NCI-H2081 treated with DMSO at 0.1 percent for 48 hours (cell line): ENCODE measurements around the gene CEP83.

Experiments
- DNase-seq: peaks from one replicate; lab custom pipeline; 2025; lab: John Stamatoyannopoulos, UW

Gene CEP83

DNA sequence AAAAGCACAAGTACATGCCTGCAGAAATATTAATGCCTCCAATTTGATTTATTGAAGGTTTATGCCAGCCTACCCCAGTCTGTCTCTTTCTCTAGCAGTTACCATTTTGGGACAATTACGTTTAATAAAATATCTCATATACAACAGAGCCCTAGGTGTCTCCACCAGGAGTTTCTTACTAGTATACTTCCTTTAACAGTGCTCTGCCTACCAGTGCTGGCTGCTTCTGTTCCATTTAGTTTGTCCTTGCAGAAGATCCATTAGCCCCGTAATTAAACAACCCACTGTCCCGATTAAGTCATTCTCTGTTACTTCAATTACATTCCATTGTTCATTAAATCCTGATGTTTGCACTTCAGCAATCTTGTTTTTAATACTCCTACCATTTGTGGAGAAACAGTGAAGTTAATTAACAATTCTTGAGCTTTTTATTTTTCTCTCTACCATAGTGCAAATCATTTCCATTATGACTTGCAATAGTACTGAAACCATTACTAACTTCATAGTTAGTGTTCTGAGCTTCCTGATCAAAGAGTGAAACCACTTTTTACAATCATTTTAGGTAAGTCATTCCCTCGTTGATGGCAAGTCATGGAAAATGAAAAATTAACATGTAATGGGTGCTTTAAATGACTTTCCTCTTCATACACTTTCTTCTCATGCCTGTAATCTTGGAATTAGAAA, 190.2 kb downstream of the CEP83 start:
- no peak for DNase-seq

DNA sequence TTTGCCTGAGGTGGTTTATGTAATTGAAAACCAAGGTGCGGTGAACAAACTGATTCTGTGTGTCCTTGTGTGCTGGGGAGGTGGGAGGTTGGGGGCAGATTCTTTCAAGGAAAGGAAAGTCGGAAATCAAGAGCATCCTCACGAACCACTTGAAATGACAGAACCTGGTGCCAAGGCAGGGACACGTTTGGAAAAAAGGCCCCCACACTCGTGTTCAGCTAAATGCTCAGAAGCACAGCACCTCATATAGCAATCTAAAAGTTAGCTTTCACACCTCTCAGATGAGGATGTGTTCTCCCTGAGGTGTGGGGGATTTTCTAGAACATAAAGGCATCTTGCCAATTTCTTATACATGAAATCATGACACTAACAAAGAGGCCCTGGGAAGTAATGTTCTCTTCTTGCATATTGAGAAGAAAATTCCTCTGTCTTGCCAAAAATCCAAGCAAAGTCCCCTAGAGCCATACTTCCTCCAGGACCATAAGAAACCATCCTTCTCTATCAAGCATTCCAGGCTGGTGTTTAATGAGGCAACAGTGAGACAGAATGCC, 191.7 kb downstream of the CEP83 start:
- DNase-seq = no peak

DNA sequence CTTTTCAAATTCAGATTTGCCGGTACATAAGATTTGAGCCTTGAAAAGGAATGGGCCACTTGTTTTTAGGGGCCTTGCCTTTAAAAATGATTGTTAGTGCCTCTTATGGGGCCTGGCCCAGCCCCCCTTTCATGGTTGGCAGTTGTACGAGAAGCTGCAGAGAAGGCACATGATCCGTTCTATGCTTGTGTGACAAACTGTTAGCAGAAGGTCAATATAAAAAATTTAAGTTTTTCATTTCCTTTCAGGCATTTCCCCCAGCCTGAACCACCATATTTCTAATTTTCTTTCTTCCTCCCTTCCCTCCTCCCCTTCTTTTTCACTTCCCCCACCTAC, 192.2 kb downstream of the CEP83 start:
- no peak for DNase-seq

DNA sequence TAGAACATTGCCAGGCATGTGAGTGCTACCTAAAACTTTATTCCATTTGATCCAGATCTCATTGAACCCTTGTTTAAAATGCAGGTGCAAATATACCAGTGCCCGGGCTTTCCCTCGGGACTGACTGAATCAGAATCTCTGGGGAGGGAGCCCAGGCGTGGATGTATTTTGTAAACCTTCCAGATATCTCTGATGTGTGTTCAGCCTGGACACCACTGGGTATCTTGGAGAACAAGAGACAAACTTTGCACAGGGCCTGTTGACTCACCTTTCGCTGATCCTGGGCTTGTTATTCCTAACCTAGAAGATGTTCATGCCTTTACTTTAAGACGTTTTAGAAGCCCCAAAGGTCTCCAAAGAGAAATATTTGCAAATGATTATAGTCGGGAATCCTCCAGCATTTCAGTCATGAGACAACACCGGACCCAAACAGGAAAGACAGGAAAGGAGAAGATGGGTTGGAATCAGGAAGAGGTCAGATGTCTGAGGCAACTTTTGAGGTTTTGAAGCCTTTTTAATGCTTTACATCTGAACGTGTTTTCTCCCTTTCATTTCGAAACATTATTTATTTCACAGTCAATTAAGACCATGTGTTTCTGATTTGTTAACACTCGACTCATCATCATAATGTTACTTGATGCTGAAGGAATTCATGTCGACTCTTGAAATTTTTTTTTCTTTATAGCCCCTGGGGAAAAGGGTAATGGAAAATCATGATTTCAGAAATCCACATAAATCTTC, 192.7 kb downstream of the CEP83 start:
- no peak for DNase-seq

DNA sequence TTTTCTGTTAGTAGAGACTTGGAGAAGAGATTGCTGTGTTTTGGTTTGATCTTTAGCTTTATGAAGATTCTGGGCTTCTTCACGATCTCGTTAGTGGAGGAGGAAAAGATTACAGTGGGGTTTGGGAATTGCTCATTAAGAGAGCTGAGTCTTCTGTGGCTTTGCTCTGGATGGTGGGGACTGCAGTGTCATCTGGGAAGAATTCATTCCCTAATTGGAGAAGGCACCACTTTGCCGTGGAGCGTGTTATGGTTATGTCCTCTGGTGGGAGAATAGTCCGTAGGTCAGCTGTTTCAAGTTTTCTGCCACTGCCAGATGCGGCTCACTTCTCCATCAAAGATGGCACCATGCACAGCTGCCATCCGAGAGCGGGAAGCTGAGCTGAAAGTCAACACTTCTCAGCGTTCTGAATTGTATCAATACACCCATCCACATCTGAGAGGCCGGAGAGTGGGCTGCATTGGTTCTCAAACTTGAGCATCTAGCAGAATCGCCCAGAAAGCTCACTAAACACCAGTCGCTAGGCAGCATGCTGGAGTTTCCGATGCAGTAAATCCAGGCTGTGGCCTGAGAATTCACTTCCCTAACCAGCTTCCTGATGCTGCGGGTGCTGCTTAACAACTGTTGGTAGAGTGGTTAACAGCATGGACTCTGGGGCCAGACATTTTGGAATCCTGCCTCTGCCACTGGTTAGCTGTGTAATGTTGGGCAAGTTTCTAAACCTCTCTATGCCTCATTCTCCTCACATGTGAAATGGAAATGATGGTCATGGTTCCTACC, 193.5 kb downstream of the CEP83 start:
- no peak for DNase-seq

DNA sequence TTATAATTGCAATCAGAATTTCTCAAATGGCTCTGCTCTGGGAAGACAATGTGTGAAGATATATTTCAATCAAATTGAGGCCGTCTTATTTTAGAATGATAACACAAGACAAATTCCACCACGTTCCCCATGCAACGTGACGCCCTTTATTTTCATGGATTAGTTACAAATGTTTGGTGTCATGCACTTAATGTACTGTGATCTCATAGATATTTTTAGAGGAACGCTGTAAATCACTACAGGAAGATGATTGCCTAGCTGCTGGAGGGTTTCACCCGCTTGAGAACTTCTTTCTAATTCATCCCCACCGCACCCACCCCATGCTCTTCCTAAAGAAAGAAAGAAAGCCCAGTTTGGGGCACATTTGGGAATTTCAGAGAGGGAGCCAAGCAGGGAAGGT, 194.1 kb downstream of the CEP83 start:
- DNase-seq = no peak

DNA sequence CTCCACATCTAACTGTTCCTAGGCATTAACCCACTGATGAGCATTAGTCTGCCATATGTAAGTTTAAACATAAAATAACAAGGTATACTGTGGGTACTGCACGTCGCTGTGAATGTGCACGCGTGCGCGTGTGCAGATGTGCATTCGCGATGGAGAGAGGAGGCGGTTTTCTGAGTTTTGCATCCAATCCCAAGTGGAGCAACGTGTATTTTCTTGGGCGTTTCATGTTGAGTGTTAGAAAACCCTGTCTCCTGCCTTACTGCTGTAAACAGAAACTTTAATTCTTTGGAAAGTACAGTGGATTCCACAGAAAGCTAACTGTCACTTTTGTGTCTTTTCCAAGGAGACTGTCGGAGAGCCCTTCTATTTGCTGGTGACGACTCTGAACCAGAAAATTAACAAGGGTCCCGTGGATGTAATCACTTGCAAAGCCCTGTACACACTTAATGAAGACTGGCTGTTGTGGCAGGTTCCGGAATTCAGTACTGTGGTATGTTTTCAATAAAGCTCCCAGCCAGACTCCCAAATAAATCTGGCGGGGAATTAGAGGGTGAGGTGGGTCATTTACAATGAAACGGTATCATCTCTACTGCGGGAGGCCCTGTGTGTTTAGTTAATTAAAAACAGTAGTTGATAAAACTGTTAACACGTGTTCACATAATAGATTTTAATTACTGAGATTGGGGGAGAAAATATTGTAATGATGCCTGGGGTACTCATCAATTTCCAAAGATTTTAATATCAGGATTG, 194.8 kb downstream of the CEP83 start:
- no peak for DNase-seq

DNA sequence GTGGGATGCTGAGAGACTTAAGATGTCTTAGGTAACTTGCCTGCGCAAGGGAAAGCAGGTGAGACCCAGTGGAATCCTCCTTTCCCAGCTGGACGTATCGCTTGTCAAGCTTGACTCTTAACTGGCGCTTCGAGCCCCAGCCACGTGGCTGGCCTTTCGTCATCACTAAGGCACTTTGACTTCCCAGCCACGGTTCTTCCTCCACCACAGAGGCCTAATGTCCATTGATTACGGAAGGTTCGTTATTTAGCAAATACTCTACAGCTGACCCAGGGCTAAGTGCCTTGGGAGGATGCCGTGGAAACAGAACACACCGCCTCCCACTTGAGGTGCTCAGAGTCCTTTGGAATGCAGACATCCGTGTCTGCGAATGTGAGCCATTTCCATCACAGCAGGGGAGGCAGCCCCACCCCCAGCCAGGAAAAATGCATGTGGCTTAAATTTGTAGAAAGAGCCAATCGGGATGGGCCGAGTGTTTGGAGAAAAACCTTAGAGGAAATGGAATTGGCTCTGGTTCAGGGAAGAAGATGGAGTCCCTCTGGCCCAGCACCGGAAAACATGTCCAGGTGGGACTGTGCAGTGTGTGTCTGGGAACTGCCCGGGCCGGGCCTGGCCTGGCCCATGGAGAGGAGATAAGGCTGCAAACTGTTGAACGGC, 195.6 kb downstream of the CEP83 start:
- no peak for DNase-seq

DNA sequence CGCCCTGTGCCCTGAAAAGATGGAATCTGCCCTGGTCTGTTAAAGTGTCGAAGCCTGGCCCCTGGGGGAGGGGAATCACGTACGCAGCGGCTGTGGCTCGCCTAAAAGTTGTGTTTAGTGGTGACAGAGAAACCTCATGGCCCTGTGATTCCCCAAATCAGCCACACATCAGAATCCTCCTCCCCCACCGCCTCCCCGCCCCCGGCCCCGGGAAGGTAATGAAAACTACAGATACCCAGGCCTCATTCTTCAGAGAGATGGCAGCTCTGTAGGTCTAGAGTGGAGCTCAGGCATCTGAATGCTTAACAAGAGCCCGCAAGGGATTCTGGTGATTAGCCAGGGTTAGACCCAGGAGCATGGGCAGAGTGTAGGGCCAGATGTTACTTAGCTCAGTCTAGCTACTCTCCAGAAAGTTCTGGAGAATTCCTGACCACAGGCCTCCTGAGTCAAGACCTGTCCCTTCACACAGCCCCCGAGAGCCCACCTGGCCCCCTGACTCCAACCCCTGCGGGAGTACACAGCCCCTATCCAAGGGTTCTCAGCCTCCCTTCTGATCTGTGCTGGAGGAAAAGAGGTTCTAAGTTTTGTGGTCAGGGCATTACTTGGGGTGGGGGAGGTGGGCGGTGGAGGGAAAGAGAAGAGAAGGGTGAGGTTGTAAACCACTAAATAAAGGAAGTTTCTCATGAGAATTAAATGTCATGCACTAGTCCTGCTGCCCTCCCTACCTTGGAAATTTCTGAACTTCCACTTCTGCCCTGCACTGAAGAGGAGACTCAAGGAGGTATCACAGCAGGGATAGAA, 196.5 kb downstream of the CEP83 start:
- DNase-seq = no peak

DNA sequence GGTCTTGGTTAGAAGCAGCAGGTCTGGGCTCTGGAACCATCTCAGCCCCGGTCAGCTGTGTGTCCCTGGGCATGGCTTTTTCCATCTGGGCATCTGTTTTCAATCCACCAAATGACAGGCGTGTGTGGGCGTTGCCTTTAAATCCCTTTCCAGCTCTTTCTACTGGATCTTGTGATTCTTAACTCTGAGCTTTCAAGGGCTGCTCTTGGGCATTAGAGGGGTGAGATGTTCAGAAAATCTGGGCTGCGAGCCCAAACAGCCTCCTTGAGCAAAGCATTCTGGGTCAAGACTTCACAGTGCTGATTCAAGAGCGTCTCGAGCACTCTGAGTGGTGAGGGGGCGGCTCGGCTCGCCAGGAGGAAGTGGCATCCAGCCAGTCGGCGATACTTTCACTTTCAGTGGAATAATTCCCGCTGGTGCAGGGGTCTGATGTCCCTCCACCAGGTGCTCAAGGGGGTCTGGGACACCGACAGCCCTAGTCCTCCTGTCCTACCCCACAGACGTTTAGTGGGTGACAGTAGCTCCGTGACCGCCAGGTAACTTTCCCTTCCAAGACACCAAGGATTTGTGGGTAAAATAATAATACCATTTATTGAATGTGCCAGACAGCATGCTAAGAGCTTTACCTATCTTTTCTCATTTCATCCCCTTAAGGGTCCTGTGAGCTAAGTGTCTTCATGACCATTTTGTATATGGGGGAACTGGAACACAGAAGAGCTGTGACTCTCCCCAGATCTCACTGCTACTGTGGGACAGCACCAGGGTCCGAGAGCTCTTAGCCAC, 197.2 kb downstream of the CEP83 start:
- DNase-seq = no peak

DNA sequence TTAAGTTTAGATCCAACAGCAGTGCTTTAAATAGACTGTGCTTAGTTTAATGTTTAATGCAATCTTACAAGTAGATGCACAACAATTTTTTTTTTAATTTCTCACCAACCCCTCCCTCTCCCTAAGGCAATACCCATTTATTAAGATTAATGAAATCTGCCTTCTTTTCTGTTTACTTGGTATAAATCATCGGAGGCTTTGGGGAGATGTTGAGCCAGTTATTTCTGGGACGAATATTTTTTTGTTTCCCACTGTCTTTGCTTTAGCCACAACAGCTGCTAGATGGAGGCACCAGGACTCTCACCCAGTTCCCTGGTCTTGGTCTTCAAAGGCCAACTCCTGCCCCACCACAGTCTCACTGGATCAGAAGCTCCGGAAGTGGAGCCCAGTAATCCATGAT, 197.9 kb downstream of the CEP83 start:
- DNase-seq = no peak

DNA sequence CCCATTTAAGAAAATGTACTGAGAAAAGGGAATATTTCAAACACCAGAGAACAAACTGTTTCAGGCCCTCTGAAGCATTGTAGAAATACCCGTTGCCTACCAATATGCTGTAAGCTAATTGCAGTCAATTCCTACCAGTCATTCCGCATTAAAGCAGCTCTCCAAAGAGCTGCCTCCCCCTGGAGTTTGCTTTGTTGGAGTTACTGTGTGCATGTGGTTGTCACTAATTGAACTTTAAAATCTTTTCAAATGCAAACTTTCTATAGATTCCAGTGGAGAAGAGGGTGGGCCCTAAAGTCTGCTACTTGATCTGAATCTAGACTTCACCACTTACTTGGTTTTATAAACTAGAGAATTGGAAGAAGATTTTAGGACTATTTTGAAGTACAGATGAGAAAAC, 198.5 kb downstream of the CEP83 start:
- DNase-seq = no peak

DNA sequence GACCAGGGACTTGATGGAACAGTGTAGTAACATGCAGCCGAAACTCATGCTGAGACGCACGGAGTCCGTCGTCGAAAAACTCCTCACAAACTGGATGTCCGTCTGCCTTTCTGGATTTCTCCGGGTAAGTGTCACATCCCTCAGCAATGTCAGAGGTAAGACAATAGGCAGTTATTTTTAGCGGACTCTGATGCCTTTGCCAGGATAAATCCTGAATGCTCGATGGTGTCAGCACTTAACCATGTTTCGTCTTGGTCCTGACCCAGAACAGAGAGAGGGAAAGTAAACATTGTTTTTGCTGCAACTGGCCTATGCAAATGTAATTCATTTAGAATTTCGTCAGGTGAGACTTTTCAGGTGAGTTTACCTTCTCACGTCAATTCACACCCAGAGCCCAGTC, 198.9 kb downstream of the CEP83 start:
- no peak for DNase-seq

DNA sequence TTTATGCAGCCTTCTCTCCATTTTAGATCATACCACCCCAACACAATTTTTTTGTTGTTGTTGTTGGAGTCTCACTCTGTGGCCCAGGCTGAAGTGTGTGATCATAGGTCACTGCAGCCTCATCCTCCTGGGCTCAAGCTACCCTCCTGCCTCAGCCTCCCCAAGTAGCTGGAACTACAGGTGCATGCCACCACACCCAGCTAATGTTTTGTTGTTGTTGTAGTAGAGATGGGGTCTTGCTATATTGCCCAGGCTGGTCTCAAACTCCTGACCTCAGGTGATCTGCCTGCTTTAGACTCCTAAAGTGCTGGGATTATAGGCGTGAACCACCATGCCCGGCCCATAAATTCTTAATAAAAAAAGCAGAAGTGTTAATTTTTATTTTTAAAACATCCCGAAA, 199.7 kb downstream of the CEP83 start:
- DNase-seq = no peak

DNA sequence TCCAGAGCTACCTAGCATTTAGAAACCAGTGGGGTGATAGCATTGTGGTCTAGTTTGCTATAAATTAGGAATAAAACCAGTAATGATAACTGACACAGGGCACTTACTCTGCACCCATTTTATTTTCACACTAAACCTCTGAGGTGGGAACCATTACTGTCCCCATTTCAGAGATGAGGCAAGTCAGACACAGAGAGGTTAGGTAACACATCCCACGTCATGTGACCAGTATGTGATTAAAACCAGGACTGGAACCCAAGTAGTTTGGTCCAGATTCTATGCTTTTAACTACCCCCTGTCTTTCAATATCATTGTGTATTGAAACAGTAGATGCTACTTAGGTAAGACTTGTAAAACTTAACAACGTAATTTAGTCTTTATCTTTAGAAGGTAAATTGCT, 201.1 kb downstream of the CEP83 start:
- no peak for DNase-seq
